HG02759 (cell line): Measurements from ENCODE around the gene FAM171A1.

Experiments
- ATAC-seq: cut with Tn5 transposase; IDR thresholded peaks from one replicate; pipeline ENCODE4 v1.9.1; 2021; ENCODE audit warnings: mild to moderate bottlenecking, moderate library complexity; ENCODE audit not compliant: unreplicated experiment

Gene FAM171A1

GRCh38 chr10:15253951-15254807, 116.9 kb downstream of the FAM171A1 start:
- no peak for ATAC-seq

DNA sequence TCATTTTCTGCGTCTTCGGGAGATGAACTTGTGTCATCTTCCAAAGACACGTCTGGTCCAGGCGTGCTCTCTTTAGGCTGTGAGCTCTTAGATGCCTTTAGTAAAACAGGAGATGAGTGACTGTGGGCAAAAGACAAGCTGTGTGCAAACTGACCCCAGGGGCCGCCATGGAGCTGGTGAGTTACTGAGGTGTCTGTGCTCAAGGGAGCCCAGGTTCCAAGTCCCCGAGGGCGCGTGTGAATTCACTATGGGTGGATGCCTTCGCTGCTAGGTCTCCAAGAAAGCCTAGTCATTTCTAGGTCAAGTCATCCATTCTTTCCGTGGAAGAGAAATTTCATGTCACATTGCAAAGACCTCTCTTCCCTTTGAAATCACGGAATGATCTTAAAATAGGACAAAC, 118.7 kb downstream of the FAM171A1 start:
- ATAC-seq: no peak

- ATAC-seq: no peak
Measured at GRCh38 chr10:15251791-15252380, 119.2 kb downstream of the FAM171A1 start.

DNA sequence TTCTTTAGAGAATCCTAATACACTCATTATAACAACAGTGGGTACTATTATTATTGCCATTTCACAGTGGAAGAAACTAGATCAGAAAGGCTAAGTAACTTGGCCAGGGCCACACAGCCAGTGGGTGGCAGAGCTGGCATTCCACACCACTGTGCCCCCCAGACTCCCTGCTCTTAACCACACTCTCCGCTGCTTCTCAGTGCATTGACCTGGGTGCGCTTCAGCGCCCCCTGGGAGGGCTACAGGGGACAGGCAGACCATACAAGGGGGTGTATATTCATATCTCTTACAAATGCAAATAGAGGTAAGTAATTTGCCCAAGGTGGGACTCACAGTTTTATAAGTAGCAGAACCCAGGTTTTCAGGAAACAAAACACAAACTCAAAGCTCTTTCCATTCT, 125.6 kb downstream of the FAM171A1 start:
- no peak for ATAC-seq

- ATAC-seq: no peak
Measured at GRCh38 chr10:15244635-15245197, 126.4 kb downstream of the FAM171A1 start.

DNA sequence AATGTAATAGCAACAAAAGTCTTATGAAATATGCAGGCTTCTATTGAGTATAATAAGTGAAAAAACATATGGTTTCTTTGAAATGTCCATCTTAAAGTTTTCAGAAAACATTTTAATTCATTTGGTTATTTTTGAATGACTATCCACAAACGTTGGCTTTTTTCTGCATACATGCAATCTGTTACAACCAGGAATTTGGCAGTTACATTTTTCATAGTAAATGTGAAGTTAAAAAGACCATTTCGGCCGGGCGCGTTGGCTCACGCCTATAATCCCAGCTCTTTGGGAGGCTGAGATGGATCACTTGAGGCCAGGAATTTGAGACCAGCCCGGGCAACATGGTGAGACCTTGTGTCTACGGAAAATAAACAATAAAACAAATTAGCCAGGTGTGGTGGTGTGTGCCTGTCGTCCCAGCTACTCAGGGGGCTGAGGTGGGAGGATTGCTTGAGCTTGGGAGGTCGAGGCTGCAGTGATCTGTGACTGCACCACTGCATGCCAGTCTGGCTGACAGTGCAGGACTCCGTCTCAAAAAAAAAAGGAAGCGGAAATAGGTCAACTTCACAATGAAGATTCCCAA, 128.7 kb downstream of the FAM171A1 start:
- ATAC-seq: no peak

DNA sequence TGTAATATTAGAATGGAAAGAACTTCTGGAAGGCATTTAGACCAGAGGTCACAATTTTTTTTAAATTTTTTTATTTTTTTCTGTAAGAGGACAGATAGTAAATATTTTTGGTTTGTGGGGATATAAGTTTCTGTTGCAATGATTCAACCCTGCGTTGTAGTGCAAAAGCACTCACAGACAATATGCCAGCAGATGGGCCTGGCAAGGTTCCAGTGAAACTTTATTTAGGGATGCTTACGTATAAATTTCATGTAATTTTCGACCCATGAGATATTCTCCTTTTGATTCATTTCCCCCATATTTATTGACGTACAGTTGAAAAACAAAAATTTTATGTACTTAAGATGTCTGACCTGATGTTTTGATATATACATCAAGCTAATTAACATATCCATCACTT, 129.8 kb downstream of the FAM171A1 start:
- no peak for ATAC-seq

DNA sequence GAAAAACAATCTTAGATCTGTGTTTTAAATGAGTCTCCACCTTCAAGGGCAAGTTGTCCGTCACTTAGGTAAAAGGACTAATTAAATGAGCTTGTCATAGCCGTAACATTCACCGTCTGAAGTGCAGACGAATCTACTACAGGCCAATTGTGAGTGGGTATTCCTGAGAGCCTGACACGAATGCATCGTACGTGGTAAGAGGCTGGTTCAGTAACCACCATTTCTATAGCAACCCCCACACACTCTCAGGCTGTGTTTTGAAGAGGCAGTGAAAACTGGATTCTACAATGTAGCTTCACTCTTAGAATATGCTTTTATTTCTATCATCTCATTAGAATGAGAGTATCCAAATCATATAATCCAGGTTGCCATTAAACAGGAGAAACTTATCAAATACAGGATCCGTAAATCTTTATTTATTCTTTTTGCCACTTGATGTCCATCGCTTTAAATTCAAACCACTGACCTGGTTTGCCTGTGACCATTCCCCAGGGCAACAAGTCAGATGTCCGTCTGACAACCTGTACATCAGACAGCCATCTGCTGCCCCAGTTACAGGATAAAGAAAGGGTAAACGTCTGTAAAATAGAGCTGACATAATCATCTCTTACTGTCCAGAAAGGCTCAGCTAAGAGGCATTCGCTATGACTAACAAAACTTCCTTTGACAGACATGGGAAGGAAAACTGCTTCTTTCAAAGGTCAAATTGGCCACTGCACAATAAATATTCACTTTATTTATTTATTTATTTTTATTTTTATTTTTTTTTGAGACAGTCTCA, 132.3 kb downstream of the FAM171A1 start:
- no peak for ATAC-seq

DNA sequence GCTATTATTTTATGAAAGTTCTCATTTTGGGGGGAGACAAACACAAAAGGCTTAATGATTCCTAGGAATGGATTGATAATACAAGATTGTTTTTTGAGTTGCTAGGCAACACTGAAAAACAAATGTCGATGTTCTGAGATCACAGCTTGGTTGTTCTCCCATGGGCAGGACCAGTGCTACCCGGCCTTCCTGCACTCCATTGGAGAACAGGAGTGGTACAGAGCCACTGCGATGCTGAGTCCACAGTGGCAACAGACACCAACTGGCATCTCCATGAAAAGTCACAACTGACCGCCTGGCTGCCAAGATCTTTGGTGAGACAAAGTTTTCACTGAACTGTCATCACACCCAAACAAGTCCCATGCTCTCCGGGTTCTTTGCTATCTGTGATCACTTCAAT, 133.7 kb downstream of the FAM171A1 start:
- ATAC-seq: no peak

DNA sequence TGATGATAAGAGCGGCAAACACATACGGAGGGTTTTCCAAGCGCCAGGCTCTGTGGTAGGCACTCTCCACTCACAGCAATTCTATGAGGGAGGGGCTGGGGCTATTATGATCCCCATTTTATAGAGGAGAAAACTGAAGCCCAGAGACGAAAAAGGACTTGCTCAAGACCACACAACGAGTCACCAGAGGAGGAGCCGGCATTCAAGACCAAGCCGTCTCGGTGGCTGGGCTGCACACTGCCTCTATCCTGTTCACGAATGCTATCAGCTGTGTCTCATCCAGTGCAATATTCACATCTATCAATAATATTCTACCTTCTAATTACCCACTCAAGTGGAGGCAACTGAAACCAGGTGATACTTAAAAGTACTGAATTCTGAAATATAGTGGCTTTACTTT, 134.7 kb downstream of the FAM171A1 start:
- ATAC-seq: no peak

GRCh38 chr10:15232279-15232678, 138.8 kb downstream of the FAM171A1 start:
- no peak for ATAC-seq

GRCh38 chr10:15231426-15231825, 139.7 kb downstream of the FAM171A1 start:
- ATAC-seq: no peak

GRCh38 chr10:15230257-15230656, 140.8 kb downstream of the FAM171A1 start:
- no peak for ATAC-seq

GRCh38 chr10:15229268-15229667, 141.8 kb downstream of the FAM171A1 start:
- no peak for ATAC-seq

DNA sequence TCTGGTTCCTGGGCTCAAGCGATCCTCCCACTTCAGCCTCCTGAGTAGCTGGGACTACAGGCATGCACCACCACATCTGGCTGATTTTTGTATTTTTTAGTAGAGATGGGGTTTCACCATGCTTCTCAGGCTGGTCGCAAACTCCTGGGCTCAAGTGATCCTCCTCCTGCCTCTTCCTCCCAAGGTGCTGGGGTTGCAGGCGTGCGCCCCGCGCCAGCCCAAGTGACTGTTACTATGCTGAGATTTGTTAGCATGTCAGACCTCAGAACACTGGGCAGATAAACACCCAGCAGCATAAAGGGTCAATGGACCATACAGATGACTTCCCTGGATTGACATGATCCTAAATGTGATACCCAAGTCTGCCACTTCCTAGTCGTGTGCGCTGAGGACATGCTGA, 142.7 kb downstream of the FAM171A1 start:
- ATAC-seq: no peak

GRCh38 chr10:15227611-15228372, 143.3 kb downstream of the FAM171A1 start:
- no peak for ATAC-seq

GRCh38 chr10:15225511-15225910, 145.6 kb downstream of the FAM171A1 start:
- no peak for ATAC-seq

DNA sequence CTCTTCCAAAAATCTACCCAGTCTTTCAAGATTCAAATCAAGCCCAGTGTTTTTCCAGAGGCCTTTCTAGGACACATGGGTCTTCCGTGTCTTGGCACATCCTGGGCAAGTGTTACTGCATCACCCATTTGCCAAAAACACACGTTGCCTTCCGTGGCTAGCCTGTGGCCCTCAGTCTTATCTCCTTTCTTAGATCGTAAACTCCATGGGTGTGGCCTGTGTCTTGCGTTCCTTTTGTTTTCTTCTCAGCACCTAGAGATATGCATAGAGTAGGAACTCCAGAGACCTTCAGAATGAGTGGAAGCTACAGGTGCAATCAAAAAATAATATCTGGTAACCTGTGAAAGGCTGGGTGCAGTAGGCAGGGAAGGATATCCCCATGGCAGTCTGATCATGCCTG, 146.1 kb downstream of the FAM171A1 start:
- ATAC-seq: no peak

- ATAC-seq: no peak
Measured at GRCh38 chr10:15223174-15223573, 147.9 kb downstream of the FAM171A1 start.

GRCh38 chr10:15222511-15222910, 148.6 kb downstream of the FAM171A1 start:
- no peak for ATAC-seq
